Tibial nerve (tissue), 4 donors: ENCODE measurements around the gene PRKAG1. TPM values are rescaled to one million over a fixed set of nuclear protein-coding genes. Genes with fewer than 3 reads are reported as not detected.

ENCODE experiments used
- DNase-seq, 2 donors: peaks; one replicate each; pipeline ENCODE4 v3.0.0-alpha.2; 2019; ENCODE audit warnings: low spot score in 2 of 2
- H3K27ac ChIP-seq, 4 donors: fragments of 200-600 bp; sonication (generic) in 3 of 4; one replicate each; pipeline ENCODE4 v1.5.1; 2017 to 2019; ENCODE audit warnings: mild to moderate bottlenecking in 1 of 4
- H3K27me3 ChIP-seq, 2 donors: fragments of 200-600 bp; sonication (generic) in 1 of 2; one replicate each; pipeline versions ENCODE4 v1.5.1 to v1.6.0; 2017 to 2019
- H3K36me3 ChIP-seq, 3 donors: fragments of 200-600 bp; sonication (generic); one replicate each; pipeline ENCODE4 v1.5.1; 2018 to 2019
- H3K4me1 ChIP-seq, 4 donors: fragments of 200-600 bp; sonication (generic) in 3 of 4; one replicate each; pipeline ENCODE4 v1.5.1; 2017 to 2019
- H3K4me3 ChIP-seq, 4 donors: fragments of 200-600 bp; sonication (generic) in 3 of 4; one replicate each; pipeline ENCODE4 v1.5.1; 2017 to 2019; ENCODE audit warnings: mild to moderate bottlenecking in 1 of 4, moderate library complexity in 1 of 4
- H3K9me3 ChIP-seq, 4 donors: fragments of 200-600 bp; sonication (generic) in 3 of 4; one replicate each; pipeline ENCODE4 v1.5.1; 2017 to 2019
- CTCF ChIP-seq, 5 experiments: fragments of 200-600 bp in 3 of 5; fragments of 450-650 bp in 2 of 5; sonication (generic) in 3 of 5; IDR thresholded peaks; one replicate each; pipeline ENCODE4 v1.5.1; 2016 to 2019; ENCODE audit warnings: antibody characterized with exemption in 5 of 5, mild to moderate bottlenecking in 3 of 5, moderate library complexity in 2 of 5
- EP300 ChIP-seq, 2 donors: sonication (generic); formaldehyde crosslinking; IDR thresholded peaks; one replicate each; pipeline ENCODE4 v1.6.1; 2017; ENCODE audit warnings: antibody characterized with exemption in 2 of 2, mild to moderate bottlenecking in 1 of 2
- POLR2A ChIP-seq, 2 donors: fragments of 450-650 bp; IDR thresholded peaks; one replicate each; pipeline ENCODE4 v1.6.1; 2017; ENCODE audit warnings: antibody characterized with exemption in 2 of 2, mild to moderate bottlenecking in 2 of 2, moderate library complexity in 2 of 2
- WGBS, 2 donors: methylation state at CpG; one replicate each; pipeline ENCODE4 v1.1.5; 2018; 5-methylcytosine and 5-hydroxymethylcytosine counted together
- total RNA-seq, 4 donors: library from RNA; depleted of rRNA; stranded (reverse); fragments of >200 nt; gene quantifications; one replicate each; pipeline ENCODE4 v1.1.0, GENCODE V29; 2016

The PRKAG1 gene
- total RNA-seq, 4 donors from 2014 or later, result 40.6 to 60.7 (median 46.1) TPM

DNA sequence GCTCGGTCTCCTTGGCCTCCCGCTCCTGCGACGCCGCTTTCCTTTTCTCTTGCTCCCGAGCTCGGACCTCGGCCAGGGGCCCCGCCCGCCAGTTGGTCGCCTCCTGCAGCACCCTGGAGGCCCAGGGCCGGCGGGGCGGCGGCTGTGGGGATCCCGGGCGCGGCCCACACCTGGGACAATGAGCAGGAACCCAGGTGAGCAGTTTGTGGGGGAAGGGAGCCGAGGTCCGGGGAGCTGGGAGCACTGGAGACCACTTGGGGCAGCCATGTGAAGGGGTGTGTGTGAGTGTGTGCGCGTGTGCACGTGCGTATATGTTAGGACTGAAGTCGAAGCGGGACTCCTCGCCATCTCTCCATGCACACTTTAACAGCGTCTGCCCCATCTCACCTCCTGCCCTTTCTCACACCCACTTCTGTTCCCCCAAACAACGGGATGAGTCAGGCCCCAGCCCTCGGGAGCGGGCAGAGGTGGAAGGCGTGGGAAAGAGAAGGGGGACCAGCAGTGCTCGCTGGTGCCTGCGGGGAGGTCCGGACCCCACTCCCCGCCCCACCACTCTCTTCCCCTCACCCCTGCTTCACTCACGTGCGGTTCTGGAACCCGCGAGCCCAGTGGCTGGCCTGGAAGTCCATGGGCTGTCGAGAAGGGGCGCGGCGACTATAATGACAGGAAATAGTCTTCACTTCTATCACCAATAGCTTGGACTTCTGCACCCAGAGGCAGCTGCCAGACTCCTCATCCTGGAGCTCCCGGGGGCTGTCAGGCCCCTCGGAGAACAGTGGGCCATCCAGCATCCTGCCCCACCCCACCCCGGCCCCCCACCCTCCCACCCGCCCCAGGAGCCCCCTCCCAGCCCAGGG is 19.9 kb downstream of the PRKAG1 start:
- TF ChIP-seq EP300 (IDR thresholded peaks at IDR 0.05) (no peak), POLR2A (IDR thresholded peaks at IDR 0.05) (no peak), CTCF (IDR thresholded peaks at IDR 0.05) (no peak)
- peaks cover 0 to 89% of the 10 kb centered on the region in 2 donors for H3K27me3 ChIP-seq
- WGBS, 2 donors, result 2% methylated on average over 29 to 44 of the region's 48 CpGs
- peak overlapping the region; percentile 18 to 58 (median 34) for H3K4me3 ChIP-seq
- no peaks in the 10 kb centered on the region for H3K9me3 ChIP-seq
- H3K27ac ChIP-seq, result no peak overlapping the region
- H3K4me1 ChIP-seq, result peaks cover 0 to 58% (median 35%) of the 10 kb centered on the region in 4 donors
- DNase-seq, result no peak
- peaks cover 0 to 35% (median 4%) of the 10 kb centered on the region in 3 donors for H3K36me3 ChIP-seq

DNA sequence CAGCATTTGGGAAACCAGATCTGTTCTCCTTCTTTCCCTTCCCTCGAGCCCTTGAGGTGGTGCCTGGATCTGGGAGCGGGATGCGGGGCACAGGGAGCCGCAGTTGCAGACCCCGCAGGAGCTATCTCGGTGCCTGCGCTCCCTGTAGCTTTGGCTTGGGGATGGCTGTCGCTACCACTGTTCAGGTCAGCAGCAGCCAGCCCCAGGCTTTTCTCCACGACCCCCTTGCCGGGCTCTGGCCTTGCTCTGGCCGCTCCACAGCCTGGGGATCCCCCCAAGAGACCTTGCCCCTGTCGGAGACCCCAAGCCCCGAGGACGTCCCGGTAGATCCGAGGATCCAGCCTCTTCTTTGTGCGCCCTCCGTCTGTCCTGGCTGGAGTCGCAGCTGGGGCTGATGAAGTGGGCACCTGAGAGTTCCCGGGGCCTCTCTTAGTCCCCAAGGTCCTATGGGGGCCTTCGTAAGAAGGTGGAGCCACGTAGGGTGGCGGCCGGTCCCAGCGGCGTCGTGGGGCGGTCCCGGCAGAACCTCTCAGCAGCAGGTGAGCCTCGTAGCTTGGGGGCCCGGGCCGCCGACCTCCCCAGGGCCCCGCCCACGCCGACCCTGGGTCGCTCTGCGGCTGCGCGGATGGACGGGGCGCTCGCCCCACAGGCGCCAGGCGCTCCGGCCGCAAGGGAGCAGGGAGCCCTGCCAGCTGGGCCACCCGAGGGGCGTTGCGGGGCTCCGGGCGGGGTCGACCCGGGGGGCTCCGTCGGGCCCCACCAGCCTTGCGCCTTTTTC is 20.7 kb downstream of the PRKAG1 start:
- Histone ChIP-seq H3K9me3 (no peaks in the 10 kb centered on the region), H3K27me3 (peaks cover 0 to 89% of the 10 kb centered on the region in 2 donors), H3K4me1 (peaks cover 0 to 58% (median 35%) of the 10 kb centered on the region in 4 donors), H3K27ac (no peak overlapping the region), H3K36me3 (peaks cover 0 to 27% (median 0%) of the 10 kb centered on the region in 3 donors), H3K4me3 (peak overlapping the region; percentile 18 to 58 (median 34))
- WGBS, 2 donors, result 4 to 6% methylated on average over 28 to 33 of the region's 57 CpGs
- DNase-seq, result no peak
- TF ChIP-seq CTCF (IDR thresholded peaks at IDR 0.05), result no peak
- TF ChIP-seq EP300 (IDR thresholded peaks at IDR 0.05), result no peak
- no peak for TF ChIP-seq POLR2A (IDR thresholded peaks at IDR 0.05)

DNA sequence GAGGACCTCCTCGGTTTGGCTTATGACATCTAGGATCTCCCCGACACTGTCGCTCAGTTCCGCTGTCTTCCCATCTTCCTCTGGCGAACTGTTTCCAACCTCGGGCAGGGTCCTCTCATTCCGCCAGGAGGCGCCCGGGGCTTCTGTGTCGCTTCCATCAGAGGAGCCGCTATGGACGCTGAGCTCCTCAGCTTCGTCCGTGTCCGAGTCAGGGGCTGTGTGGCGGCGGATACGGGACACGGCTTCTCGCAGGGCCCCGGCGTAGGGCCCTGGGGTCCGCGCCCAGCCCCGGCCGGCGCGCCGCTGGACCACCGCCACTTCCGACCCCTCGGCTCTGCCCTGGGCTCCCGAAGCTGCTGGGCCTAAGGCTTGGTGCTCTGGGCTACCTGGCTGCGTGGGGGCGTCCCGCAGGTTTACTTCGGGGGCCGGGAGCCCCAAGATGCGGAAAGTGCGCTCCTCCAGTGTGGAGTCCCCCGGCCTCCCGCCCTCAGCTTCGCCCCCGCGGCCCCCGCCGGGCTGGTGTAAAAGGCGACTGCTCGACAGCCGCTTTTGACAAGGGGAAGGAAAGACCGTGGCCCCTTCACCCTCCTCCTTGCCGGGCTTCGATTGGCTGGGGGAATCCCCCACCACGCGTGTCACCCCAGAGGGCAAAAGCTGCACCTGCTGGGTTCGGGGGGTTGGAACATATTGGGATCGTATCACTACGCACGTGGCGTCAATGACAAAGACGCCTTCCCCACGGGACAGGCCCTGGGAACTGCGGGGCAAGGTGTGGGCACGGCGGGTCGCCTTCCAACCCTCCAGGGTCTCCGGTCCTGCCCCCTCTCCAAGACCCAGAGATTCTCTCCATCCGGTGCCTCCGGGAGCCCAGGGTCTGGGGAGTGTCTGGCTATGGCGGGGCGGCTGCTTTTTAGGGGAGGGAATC is 21.5 kb downstream of the PRKAG1 start:
- 10 to 16% methylated on average over 27 to 71 of the region's 71 CpGs for WGBS, 2 donors
- H3K4me1 ChIP-seq, result peaks cover 0 to 58% (median 35%) of the 10 kb centered on the region in 4 donors

More for the DNA sequence above, 21.5 kb downstream of the PRKAG1 start:
- Histone ChIP-seq H3K9me3 (no peaks in the 10 kb centered on the region), H3K36me3 (peaks cover 0 to 18% (median 0%) of the 10 kb centered on the region in 3 donors), H3K4me3 (peak overlapping the region; percentile 8 to 58 (median 42)), H3K27ac (peak overlapping the region in 1 of 4 donors; percentile 22), H3K27me3 (peaks cover 0 to 89% of the 10 kb centered on the region in 2 donors)
- DNase-seq, result peak; percentile 59 to 77
- TF ChIP-seq CTCF (IDR thresholded peaks at IDR 0.05) (peak; percentile 63 to 78 (median 68)), POLR2A (IDR thresholded peaks at IDR 0.05) (no peak), EP300 (IDR thresholded peaks at IDR 0.05) (no peak)
